Activated CD4-positive, alpha-beta T cell treated with anti-CD3 and anti-CD28 coated beads, Interleukin-2, amount 50 U/mL, for 4 hours (primary cell): ENCODE data around the gene SENP3.
A peak's percentile ranks its signal among the peaks of the same experiment; 100 is the strongest.
"Not testable (repeated sequence)": the region's sequence is repeated elsewhere in the genome, so short reads cannot be mapped to it uniquely, and the experiment has no call there.

Source experiments
- DNase-seq, 2 experiments: peaks; one replicate each; pipeline ENCODE4 v3.0.0-alpha.2; 2020

Gene SENP3

GRCh38 chr17:7597561-7597960 lies 35.8 kb downstream of the SENP3 start:
- DNase-seq, result not testable (repeated sequence)

DNA sequence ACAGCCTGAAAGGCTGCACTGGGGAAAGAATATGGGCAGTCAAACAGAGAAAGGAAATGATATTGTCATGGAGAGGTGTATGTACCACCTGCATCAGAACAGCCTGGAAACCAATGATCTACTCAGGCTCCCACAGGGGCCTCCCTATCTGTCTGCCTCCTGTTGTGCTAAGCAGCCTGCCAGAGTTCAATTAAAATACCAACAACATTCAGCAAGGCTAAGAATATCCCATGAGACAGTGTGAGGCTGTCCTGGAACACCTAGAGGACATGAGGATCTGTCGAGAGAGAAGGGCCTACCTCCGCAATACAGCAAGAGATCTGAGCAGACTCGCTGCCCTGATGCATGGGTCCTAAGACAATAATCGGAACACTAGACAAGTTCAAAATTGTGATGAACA lies 44.6 kb downstream of the SENP3 start:
- no peak for DNase-seq

DNA sequence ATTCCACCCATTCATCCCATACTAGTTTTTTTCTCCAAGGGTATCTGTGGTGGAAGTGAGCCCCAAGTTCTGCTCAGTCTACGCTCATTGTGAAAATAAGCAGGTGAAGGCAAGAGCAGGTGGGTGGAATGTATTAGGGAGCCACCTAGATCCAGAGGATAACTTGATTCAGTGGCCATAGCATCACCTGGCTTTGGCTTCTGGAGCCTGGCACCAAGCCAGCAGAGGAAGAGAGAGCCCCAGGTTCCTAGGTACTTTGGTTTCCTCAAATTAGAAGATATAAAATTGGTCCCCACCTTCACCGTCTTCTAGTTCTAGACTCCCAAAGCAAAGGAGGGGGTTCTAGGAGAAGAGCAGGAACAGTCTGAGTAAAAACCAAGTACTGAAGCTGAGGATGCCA lies 48.9 kb downstream of the SENP3 start:
- DNase-seq, result no peak

DNA sequence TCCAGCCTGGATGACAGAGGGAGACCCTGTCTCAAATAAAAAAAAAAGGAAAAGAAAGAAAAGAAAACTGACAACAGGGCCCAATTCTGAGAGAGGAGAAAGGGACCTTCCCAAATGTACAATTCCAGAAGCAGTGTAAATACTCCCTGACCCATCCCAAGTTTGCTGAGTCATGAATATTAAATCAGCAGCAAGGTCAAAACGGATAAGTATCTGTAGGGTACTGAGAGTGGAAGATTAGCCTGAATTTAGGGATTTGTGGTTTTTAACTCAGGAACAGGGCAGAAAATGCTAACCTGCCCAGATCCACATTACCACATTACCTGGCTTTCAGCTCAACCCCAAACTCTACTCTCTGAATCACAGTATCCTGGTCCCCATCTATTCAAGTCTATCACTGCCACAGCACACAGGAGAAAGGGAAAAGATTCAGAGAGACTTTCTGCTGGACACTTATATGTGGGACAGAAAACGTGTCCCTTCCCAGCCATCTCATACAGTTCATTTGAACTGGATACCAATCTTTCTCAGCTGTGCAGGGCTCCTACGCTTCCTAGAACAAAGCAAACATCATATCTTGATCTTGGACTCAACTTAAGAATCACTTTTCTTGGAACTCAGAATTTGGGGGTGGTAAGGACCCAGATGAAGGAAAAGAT lies 50.0 kb downstream of the SENP3 start:
- DNase-seq, result no peak

DNA sequence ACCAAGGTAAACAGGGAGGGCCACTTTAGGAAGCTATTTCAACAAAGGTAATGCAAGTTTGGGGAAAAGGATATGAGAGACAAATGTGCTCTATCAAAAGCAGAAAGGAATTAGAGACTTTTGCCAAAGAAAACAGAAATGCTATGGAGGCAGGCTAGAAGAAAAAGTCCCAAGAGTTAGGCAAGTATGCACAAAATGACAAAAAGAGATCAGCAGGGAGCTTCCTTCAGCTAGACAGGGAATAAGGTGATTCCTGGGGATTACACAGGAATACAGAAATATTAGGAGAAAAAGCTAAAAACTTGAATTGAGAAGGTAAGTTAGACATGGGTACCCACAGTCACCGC lies 50.5 kb downstream of the SENP3 start:
- no peak for DNase-seq

- no peak for DNase-seq
Measured at GRCh38 chr17:7613769-7614424, 52.2 kb downstream of the SENP3 start.

- peak; percentile 96 to 98 for DNase-seq
Measured at GRCh38 chr17:7614425-7615264, 52.9 kb downstream of the SENP3 start, which contains the start of gene FXR2. Gene FXR2 (minus strand): TSS chr17:7614897. CDS start chr17:7614532, 365 bp downstream.

DNA sequence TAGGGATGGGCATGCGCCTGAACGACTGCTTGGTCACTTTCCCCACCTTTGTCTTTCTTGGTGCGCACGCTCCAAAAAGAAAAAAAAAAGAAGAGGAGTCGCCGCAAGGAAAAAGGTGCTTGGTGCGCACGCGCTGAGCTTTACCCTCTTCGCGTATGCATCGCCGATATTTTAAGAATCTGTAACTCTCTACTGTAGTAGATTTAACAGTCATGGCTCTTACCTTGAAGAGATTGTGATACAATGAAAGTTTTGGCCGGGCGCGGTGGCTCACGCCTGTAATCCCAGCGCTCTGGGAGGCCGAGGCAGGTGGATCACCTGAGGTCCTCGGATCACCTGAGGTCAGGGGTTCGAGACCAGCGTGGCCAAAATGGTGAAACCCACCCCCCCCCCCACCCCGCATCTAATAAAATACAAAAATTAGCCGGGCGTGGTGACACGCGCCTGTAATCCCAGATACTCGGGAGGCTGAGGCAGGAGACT lies 53.6 kb downstream of the SENP3 start:
- DNase-seq, result no peak

GRCh38 chr17:7618608-7619007 lies 56.9 kb downstream of the SENP3 start:
- no peak for DNase-seq

DNA sequence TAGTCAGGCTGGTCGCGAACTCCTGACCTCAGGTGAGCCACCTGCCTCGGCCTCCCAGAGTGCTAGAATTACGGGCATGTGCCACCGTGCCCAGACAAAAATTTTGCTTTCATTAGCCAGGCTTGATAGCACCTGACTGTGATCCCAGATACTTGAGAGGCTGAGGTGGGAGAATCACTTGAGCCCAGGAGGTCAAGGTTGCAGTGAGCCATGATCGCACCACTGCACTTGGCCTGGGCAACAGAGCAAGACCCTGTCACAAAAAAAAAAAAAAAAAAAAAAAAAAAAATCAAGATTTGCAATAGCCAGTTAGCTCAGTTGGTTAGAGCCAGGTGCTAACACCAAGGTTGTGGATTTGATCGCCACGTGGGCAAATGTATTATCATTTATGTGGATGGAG lies 59.1 kb downstream of the SENP3 start:
- no peak for DNase-seq
